GM23338 (cell line): ENCODE measurements around the gene TPSAB1. TPM values are rescaled to one million over a fixed set of nuclear protein-coding genes. Genes with fewer than 3 reads are reported as not detected.

Source experiments
- ATAC-seq: fragments of 200-7000 bp; cut with Tn5 transposase; 3 replicates; pipeline ENCODE4 v1.9.1; 2020
- DNase-seq: peaks from one replicate; pipeline ENCODE4 v3.0.0-alpha.2; 2015; ENCODE audit warnings: low spot score
- H2AFZ ChIP-seq: fragments of 200-600 bp; sonication (generic); 2 replicates; pipeline ENCODE4 v1.8.0; 2016; ENCODE audit warnings: antibody characterized with exemption, mild to moderate bottlenecking, moderate library complexity
- H3F3A ChIP-seq: fragments of 200-600 bp; sonication (generic); replicated peaks from 2 replicates; pipeline ENCODE4 v1.8.0; 2017; ENCODE audit warnings: antibody characterized with exemption, mixed run types, low read depth
- H3K27ac ChIP-seq: fragments of 200-600 bp; sonication (generic); 2 replicates; pipeline ENCODE4 v1.6.1; 2016; ENCODE audit warnings: low read depth
- H3K27me3 ChIP-seq: fragments of 200-600 bp; sonication (generic); 2 replicates; pipeline ENCODE4 v1.8.0; 2016; ENCODE audit warnings: mild to moderate bottlenecking, mixed run types, moderate library complexity; ENCODE audit not compliant: insufficient read depth
- H3K36me3 ChIP-seq: fragments of 200-600 bp; sonication (generic); 2 replicates; pipeline ENCODE4 v1.8.0; 2016; ENCODE audit warnings: mild to moderate bottlenecking; ENCODE audit not compliant: insufficient read depth
- H3K4me1 ChIP-seq: fragments of 200-600 bp; sonication (generic); 2 replicates; pipeline ENCODE4 v1.8.0; 2016; ENCODE audit warnings: mild to moderate bottlenecking, moderate library complexity; ENCODE audit not compliant: insufficient read depth
- H3K4me2 ChIP-seq: fragments of 200-600 bp; sonication (generic); 2 replicates; pipeline ENCODE4 v1.7.1; 2017; ENCODE audit warnings: mixed run types
- H3K4me3 ChIP-seq: fragments of 200-600 bp; sonication (generic); 2 replicates; pipeline ENCODE4 v1.6.1; 2016; ENCODE audit warnings: mixed run types
- H3K79me2 ChIP-seq: fragments of 200-600 bp; sonication (generic); replicated peaks from 2 replicates; pipeline ENCODE4 v1.8.0; 2017; ENCODE audit warnings: mild to moderate bottlenecking; ENCODE audit not compliant: insufficient read depth
- H3K9me2 ChIP-seq: fragments of 200-600 bp; sonication (generic); 2 replicates; pipeline ENCODE4 v1.8.0; 2017; ENCODE audit not compliant: insufficient read depth
- H4K20me1 ChIP-seq: fragments of 200-600 bp; sonication (generic); replicated peaks from 2 replicates; pipeline ENCODE4 v1.8.0; 2017; ENCODE audit warnings: mild to moderate bottlenecking; ENCODE audit not compliant: insufficient read depth
- H3K27ac Mint-ChIP-seq: 2 replicates; pipeline ENCODE4 v1.8.0; 2020; ENCODE audit warnings: inconsistent platforms, mild to moderate bottlenecking, moderate library complexity, mixed read lengths
- H3K27me3 Mint-ChIP-seq: 3 replicates; pipeline ENCODE4 v1.8.0; 2022; ENCODE audit warnings: low read depth, mild to moderate bottlenecking, moderate library complexity, mixed read lengths, inconsistent platforms; ENCODE audit not compliant: insufficient read depth, poor library complexity
- H3K36me3 Mint-ChIP-seq: 3 replicates; pipeline ENCODE4 v1.8.0; 2021; ENCODE audit warnings: low read depth, mild to moderate bottlenecking, inconsistent platforms, moderate library complexity, mixed read lengths
- H3K4me1 Mint-ChIP-seq: 3 replicates; pipeline ENCODE4 v1.8.0; 2020; ENCODE audit warnings: mild to moderate bottlenecking, inconsistent platforms, mixed read lengths
- H3K4me3 Mint-ChIP-seq: 3 replicates; pipeline ENCODE4 v1.8.0; 2021; ENCODE audit warnings: moderate library complexity, mild to moderate bottlenecking, inconsistent platforms, mixed read lengths
- H3K9me3 Mint-ChIP-seq: 3 replicates; pipeline ENCODE4 v1.8.0; 2020; ENCODE audit warnings: moderate library complexity, mild to moderate bottlenecking, inconsistent platforms, mixed read lengths
- CREB1 ChIP-seq: fragments of 250-450 bp; sonication (Bioruptor Pico); IDR thresholded peaks from 2 replicates; pipeline ENCODE4 v1.5.0; 2020; ENCODE audit warnings: low read depth, mild to moderate bottlenecking, moderate library complexity
- ETS1 ChIP-seq: IDR thresholded peaks from 2 replicates; pipeline ENCODE4 v1.6.1; 2016; ENCODE audit warnings: antibody characterized with exemption
- EZH2 ChIP-seq: fragments of 200-600 bp; sonication (generic); IDR thresholded peaks from one replicate; pipeline ENCODE4 v1.8.0; 2017; ENCODE audit warnings: antibody characterized with exemption, mild to moderate bottlenecking, low read depth; ENCODE audit not compliant: unreplicated experiment
- EZH2phosphoT487 ChIP-seq: fragments of 200-600 bp; sonication (generic); IDR thresholded peaks from one replicate; pipeline ENCODE4 v1.8.1; 2018; ENCODE audit warnings: antibody characterized with exemption; ENCODE audit not compliant: unreplicated experiment
- JUNB ChIP-seq: IDR thresholded peaks from one replicate; pipeline ENCODE4 v1.6.1; 2016; ENCODE audit warnings: antibody characterized with exemption; ENCODE audit not compliant: unreplicated experiment
- NANOG ChIP-seq: IDR thresholded peaks from 2 replicates; pipeline ENCODE4 v1.6.1; 2016; ENCODE audit warnings: antibody characterized with exemption, borderline replicate concordance
- POLR2AphosphoS5 ChIP-seq: IDR thresholded peaks from 2 replicates; pipeline ENCODE4 v1.6.1; 2016; ENCODE audit warnings: antibody characterized with exemption, low read depth
- REST ChIP-seq: IDR thresholded peaks from one replicate; pipeline ENCODE4 v1.6.1; 2018; ENCODE audit warnings: antibody characterized with exemption; ENCODE audit not compliant: unreplicated experiment
- STAT1 ChIP-seq: IDR thresholded peaks from one replicate; pipeline ENCODE4 v1.6.1; 2016; ENCODE audit warnings: antibody characterized with exemption; ENCODE audit not compliant: unreplicated experiment
- ZNF331 ChIP-seq: fragments of 250-450 bp; sonication (Bioruptor Pico); IDR thresholded peaks from 2 replicates; pipeline ENCODE4 v1.5.0; 2020; ENCODE audit warnings: low read depth, mild to moderate bottlenecking, moderate library complexity
- polyA plus RNA-seq: library from polyadenylated mRNA; unstranded; fragments of >200 nt; fragmentation: Nextera tagmentation; extraction: Ambion mirVana; gene quantifications from 2 replicates; pipeline ENCODE4 v1.2.1, GENCODE V29; 2016
- total RNA-seq: library from RNA; depleted of rRNA; stranded (reverse); fragments of >200 nt; shearing (Covaris generic); gene quantifications from 2 replicates; pipeline ENCODE4 v1.2.3, GENCODE V29; 2014

TPSAB1 gene
- total and polyA plus RNA-seq, 2 experiments from 2014 or later = not detected

DNA sequence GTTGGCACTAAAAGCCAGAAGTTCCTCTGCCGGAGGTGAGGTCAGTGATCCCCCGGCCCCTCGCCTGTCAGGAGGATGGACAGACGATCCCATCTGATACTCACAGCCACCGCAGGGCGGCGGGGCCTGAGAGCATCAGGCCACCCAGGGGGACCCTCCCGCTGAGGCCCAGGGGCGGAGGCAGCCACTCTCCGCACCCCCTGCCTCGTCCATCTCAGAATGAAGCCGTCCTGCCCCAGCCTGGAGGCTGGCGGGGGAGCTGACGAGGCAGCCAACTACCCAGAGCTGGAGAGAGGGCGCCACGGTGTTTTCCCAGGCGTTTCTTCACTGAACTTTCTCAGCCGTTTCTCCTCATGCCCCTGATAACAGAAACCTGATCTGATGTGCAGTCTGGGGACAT, 38.0 kb downstream of the TPSAB1 start:
- Histone ChIP-seq H3K79me2 (no peaks in the 10 kb centered on the region), H3K27ac (no peak overlapping the region), H3K4me3 (no peak overlapping the region), H2AFZ (no peak overlapping the region), H3K4me2 (peak overlapping the region; percentile 51; the same call in 1 of the 2 replicates), H3F3A (no peaks in the 10 kb centered on the region), H3K36me3 (no peaks in the 10 kb centered on the region), H3K9me2 (no peaks in the 10 kb centered on the region), H3K4me1 (peaks cover 13% of the 10 kb centered on the region; the same call in 1 of the 2 replicates), H4K20me1 (no peaks in the 10 kb centered on the region), H3K27me3 (no peaks in the 10 kb centered on the region)
- H3K4me1 Mint-ChIP-seq = peaks cover 7% of the 10 kb centered on the region
- no peak for DNase-seq
- H3K36me3 Mint-ChIP-seq = peaks cover 5% of the 10 kb centered on the region; the same call in 1 of the 3 replicates
- no peak overlapping the region for H3K4me3 Mint-ChIP-seq
- peaks cover 9% of the 10 kb centered on the region for H3K27me3 Mint-ChIP-seq
- peak; percentile 59 for ATAC-seq
- no peak for TF ChIP-seq EZH2phosphoT487
- no peak for TF ChIP-seq CREB1
- H3K9me3 Mint-ChIP-seq = no peaks in the 10 kb centered on the region; the same call in 2 of the 3 replicates
- no peak overlapping the region for H3K27ac Mint-ChIP-seq

DNA sequence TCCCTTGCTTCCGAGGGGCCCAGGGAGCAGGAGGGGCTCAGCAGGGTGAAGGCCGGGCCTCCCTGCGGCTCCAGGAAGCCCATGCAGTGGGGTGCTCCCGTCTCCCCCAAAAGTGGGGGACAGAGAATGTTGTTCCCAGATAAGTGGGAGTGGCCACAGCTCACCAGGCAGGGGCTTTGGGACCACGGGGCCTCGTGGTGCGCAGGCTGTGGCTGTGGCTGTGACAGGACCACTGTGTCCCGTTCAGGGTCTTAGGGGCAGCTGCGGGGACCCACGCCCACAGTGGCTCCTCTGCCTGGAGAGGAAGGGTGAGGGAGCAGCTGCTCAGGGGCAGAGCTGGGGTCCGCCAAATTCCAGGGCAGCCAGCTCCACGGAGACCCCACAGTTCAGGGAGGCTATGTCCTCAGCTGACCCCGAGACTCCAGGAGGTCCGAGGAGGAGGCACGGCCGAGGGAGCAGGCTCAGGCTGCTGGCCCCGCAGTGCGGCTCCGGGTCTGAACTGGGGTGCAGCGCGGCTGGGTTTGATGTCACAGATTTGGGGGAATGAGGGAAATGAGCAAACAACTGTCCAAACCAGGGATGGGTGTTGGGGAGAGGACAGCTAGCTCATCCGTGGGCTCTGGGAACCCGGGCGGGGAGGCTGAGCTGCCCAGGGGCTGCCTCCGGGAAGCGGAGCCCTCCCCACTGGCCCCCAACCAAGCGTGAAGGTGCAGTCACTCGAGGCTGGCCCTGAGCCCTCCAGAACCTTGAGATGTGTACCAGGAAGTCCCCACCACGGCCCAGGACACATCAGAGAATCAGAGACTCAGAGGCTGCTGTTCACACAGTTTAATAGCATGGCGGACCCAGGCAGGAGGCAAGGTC, 38.8 kb downstream of the TPSAB1 start:
- Histone ChIP-seq H3K4me2 (no peak overlapping the region), H3K27me3 (no peaks in the 10 kb centered on the region), H3K36me3 (no peaks in the 10 kb centered on the region), H4K20me1 (no peaks in the 10 kb centered on the region), H3F3A (no peaks in the 10 kb centered on the region), H3K79me2 (no peaks in the 10 kb centered on the region), H3K4me3 (no peak overlapping the region), H3K27ac (no peak overlapping the region), H3K4me1 (peaks cover 13% of the 10 kb centered on the region; the same call in 1 of the 2 replicates), H3K9me2 (no peaks in the 10 kb centered on the region), H2AFZ (no peak overlapping the region)
- no peak overlapping the region for H3K4me3 Mint-ChIP-seq
- no peaks in the 10 kb centered on the region; the same call in 2 of the 3 replicates for H3K9me3 Mint-ChIP-seq
- peaks cover 5% of the 10 kb centered on the region; the same call in 1 of the 3 replicates for H3K36me3 Mint-ChIP-seq
- H3K4me1 Mint-ChIP-seq = peaks cover 10% of the 10 kb centered on the region
- H3K27me3 Mint-ChIP-seq = peaks cover 12% of the 10 kb centered on the region
- no peak overlapping the region for H3K27ac Mint-ChIP-seq
- DNase-seq (no peak), ATAC-seq (no peak)
- no peak for TF ChIP-seq ETS1
- no peak for TF ChIP-seq EZH2phosphoT487
- no peak for TF ChIP-seq POLR2AphosphoS5
- TF ChIP-seq CREB1 = no peak
- no peak for TF ChIP-seq STAT1
- no peak for TF ChIP-seq JUNB
- no peak for TF ChIP-seq NANOG
- TF ChIP-seq REST = no peak
- TF ChIP-seq EZH2 = no peak
- TF ChIP-seq ZNF331 (CRISPR knock-in tag) = no peak
